DMS79 (cell line): ENCODE results near the gene CLDND1.
"Not testable (repeated sequence)": the region's sequence is repeated elsewhere in the genome, so short reads cannot be mapped to it uniquely, and the experiment has no call there.

Experiments
- DNase-seq: peaks from one replicate; lab custom pipeline; 2025; lab: John Stamatoyannopoulos, UW

Gene CLDND1

GRCh38 chr3:98522544-98523281 lies at the start of gene CLDND1:
Gene CLDND1, minus strand, starts transcription at chr3:98522902. Its CDS starts 1,478 bp downstream, at chr3:98521424.
- peak; percentile 92 for DNase-seq

- DNase-seq, result no peak
Measured at GRCh38 chr3:98568402-98568801, 45.7 kb upstream of the CLDND1 start.

GRCh38 chr3:98567666-98568270 lies 45.1 kb upstream of the CLDND1 start:
- DNase-seq, result no peak

- DNase-seq, result no peak
Measured at GRCh38 chr3:98565843-98566242, 43.1 kb upstream of the CLDND1 start.

- no peak for DNase-seq
Measured at GRCh38 chr3:98565237-98565643, 42.5 kb upstream of the CLDND1 start.

- no peak for DNase-seq
Measured at GRCh38 chr3:98564282-98565005, 41.7 kb upstream of the CLDND1 start.

GRCh38 chr3:98563661-98564281 lies 41.1 kb upstream of the CLDND1 start:
- no peak for DNase-seq

- DNase-seq, result no peak
Measured at GRCh38 chr3:98561727-98562521, 39.2 kb upstream of the CLDND1 start.

GRCh38 chr3:98560911-98561310 lies 38.2 kb upstream of the CLDND1 start:
- DNase-seq, result no peak

GRCh38 chr3:98559769-98560168 lies 37.1 kb upstream of the CLDND1 start:
- not testable (repeated sequence) for DNase-seq

GRCh38 chr3:98558100-98558827 lies 35.6 kb upstream of the CLDND1 start:
- DNase-seq, result no peak

GRCh38 chr3:98557324-98558010 lies 34.8 kb upstream of the CLDND1 start:
- no peak for DNase-seq

- DNase-seq, result no peak
Measured at GRCh38 chr3:98556164-98557130, 33.7 kb upstream of the CLDND1 start.

GRCh38 chr3:98555025-98555379 lies 32.3 kb upstream of the CLDND1 start:
- DNase-seq, result no peak

- no peak for DNase-seq
Measured at GRCh38 chr3:98554580-98554979, 31.9 kb upstream of the CLDND1 start.

GRCh38 chr3:98553753-98554152 lies 31.1 kb upstream of the CLDND1 start:
- no peak for DNase-seq

- DNase-seq, result no peak
Measured at GRCh38 chr3:98553021-98553563, 30.4 kb upstream of the CLDND1 start.

GRCh38 chr3:98552232-98553020 lies 29.7 kb upstream of the CLDND1 start:
- no peak for DNase-seq
